Measurements from ENCODE around the gene ZNF70.
A peak's percentile ranks its signal among the peaks of the same experiment; 100 is the strongest.

ZNF70 gene

DNA sequence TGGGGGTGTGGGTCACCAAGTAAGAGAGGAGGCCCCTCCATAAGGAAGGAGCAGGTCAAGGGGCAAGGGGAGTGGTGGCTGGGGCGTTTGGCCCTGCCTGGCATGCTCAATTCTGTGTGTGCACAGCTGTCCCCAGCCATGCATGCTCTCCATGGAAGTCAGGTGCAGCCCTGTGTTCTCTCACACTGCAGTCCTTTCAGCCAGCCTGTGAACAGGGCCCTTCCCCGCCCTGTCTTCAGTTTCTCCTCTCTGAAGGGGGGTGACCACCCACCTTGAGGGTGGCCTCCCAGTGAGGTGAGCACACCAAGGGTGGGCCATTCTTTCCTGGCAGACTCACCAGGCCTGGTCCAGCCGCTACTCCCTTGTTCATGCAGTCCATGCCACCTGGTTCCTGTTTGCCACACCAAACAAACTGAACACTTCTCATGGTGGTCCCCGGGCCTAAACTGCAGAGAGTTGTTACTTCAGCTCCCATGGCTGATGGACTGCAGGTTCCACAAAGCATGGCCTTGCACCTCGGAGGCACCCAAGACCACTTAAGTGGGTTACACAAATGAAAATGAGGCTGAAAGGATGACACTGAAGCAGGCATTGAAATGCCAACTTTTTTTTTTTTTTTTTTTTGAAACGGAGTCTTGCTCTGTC, 18.5 kb upstream of the ZNF70 start:
- peak overlapping the region; percentile 82 for H3K27ac ChIP-seq

DNA sequence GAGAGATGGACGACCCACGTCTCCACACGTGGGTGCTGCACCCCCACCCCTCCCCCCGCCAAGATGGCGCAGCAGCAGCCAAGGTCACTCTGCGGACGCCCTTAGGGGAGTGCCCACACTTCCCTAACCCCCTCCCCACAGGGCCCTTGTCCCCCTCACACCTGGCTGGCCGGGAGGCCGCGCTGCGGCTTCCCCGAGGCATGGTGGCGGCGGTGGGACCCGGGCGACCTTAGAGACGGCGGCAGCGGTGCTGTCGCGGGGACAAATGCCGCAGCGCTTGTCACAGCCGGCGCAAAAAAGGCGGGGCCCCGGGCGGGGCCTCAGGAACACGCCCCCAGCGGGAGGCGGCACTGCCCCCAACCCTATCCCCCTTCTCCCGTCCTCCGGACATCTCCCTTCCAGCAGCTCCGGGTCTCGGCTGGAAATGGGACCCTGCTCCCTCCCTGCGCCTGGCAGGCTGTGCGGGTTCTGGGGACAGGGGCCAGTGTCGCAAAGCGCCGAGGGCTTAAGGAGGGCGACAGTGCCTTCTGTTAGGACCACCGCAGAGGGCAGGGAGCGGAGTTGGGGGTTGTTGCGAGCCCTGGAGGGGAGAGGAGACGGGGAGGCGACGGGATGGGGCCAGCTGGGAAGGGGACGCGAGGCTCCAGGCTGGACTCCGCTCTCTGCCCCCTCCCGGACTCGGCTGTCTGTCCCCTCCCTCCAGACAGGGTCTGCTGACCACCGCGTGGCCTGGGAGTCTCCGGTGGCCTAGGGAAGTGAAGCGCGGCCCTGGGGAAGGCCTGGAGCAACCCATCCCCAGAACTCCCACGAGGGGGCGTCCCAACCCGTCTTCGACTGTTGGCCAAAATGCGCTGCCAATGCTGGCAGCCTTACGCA, 17.0 kb upstream of the ZNF70 start, which contains the start of gene CHCHD10:
CHCHD10 (minus strand) TSS at position 300 of the 876 bp plus-strand sequence; CDS start at position 202, 98 bp downstream.
- TF ChIP-seq, protein P1, sequence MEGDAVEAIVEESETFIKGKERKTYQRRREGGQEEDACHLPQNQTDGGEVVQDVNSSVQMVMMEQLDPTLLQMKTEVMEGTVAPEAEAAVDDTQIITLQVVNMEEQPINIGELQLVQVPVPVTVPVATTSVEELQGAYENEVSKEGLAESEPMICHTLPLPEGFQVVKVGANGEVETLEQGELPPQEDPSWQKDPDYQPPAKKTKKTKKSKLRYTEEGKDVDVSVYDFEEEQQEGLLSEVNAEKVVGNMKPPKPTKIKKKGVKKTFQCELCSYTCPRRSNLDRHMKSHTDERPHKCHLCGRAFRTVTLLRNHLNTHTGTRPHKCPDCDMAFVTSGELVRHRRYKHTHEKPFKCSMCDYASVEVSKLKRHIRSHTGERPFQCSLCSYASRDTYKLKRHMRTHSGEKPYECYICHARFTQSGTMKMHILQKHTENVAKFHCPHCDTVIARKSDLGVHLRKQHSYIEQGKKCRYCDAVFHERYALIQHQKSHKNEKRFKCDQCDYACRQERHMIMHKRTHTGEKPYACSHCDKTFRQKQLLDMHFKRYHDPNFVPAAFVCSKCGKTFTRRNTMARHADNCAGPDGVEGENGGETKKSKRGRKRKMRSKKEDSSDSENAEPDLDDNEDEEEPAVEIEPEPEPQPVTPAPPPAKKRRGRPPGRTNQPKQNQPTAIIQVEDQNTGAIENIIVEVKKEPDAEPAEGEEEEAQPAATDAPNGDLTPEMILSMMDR (conservative IDR thresholded peaks at IDR 0.05; ENCODE audit: low read depth) = peak; percentile 78
- peak within 1 kb of the TSS; percentile 82 for H3K27ac ChIP-seq
- peak; percentile 52 for DNase-seq (ENCODE audit: low spot score)
- ChIA-PET POLR2A (ENCODE audit: low non-redundant PET) (interaction anchor here (0.7 kb wide), 1 partner anchor 10 kb away, joined by 3 read pairs; no protein-coding TSS in a partner anchor), CTCF (interaction anchor here (0.6 to 1.7 kb wide), 3 partner anchors 21 to 234 kb away, joined by 3 to 7 read pairs (median 4); no protein-coding TSS in a partner anchor)

More for the DNA sequence above, 18.5 kb upstream of the ZNF70 start:
- ChIA-PET POLR2A (ENCODE audit: low non-redundant PET) (no interaction called here), CTCF (no interaction called here)
- DNase-seq (ENCODE audit: low spot score) = no peak
- TF ChIP-seq, protein P1 (conservative IDR thresholded peaks at IDR 0.05; ENCODE audit: low read depth) = no peak

DNA sequence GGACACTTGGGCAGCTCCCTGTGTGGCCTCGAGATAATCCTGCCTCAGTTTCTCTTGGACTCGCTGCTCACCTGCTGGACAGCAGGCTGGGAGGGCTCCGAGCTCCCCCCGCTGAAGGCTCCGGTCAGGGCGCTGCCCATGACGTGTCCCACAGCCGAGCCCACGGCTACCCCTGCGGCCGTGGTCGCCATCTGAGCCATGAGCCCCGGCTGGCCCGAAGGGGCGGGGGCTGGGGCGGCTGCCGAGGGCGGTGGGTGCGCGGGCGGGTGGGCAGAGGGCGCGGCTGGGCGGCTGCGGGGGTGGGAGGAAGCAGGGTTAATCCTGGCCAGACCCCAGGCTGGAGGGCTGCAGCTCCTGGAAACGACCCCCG, 16.4 kb upstream of the ZNF70 start:
- ChIA-PET CTCF (interaction anchor here (0.9 to 1.7 kb wide), 2 partner anchors 22 to 82 kb away, joined by 4 to 7 read pairs; no protein-coding TSS in a partner anchor), POLR2A (ENCODE audit: low non-redundant PET) (no interaction called here)

DNA sequence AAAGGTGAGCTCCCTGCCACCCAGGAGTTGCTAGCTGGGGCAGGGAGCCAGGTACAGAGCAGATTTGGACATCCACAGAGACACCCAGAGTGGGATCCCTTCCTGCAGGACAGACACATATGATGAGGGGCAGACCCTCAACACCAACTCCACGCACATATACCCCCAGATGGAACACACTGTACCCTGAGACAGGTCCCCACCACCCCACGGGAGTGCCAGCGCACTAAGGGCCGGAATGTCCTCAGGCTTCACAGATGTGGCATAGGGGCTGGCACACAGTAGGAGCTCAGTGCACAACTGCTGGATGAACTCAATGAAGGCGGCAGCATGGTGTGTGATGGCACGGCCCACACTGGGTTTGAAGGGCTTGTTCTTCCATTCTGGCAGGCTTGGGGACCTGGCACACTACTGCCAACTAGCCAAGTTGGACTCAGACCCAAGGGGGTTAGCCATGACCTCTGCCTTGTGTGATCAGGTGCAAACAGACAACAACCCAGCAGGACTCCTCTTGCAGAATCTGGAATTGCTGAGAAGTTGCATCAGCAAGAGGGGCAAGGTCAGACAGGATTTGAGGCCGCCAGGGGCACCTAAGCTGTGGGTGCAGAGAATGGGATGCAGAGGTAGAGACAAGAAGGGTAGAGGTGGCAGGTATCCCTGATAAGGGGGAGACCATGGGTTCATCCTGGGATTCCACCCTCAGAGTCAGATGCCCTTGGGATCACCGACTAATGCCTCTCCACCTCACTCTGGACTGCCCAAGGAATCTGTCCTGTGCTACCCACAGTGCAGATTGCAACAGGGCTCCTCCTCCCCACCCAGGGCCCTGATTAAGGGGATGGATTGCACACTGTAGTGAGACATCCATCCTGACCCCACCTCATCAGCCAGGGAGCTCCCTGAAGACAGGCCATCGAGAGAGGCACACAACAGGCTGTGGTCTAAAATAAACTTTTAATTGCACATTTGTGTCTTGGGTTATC, 14.3 kb upstream of the ZNF70 start:
- ChIA-PET POLR2A (ENCODE audit: low non-redundant PET) (no interaction called here), CTCF (no interaction called here)
- no peak for DNase-seq (ENCODE audit: low spot score)
- TF ChIP-seq, protein P1 (conservative IDR thresholded peaks at IDR 0.05; ENCODE audit: low read depth) = no peak
- peak overlapping the region; percentile 82 for H3K27ac ChIP-seq

More for the DNA sequence above, 16.4 kb upstream of the ZNF70 start:
- TF ChIP-seq, protein P1 (conservative IDR thresholded peaks at IDR 0.05; ENCODE audit: low read depth) = no peak
- DNase-seq (ENCODE audit: low spot score) = no peak
- H3K27ac ChIP-seq = peak overlapping the region; percentile 82

DNA sequence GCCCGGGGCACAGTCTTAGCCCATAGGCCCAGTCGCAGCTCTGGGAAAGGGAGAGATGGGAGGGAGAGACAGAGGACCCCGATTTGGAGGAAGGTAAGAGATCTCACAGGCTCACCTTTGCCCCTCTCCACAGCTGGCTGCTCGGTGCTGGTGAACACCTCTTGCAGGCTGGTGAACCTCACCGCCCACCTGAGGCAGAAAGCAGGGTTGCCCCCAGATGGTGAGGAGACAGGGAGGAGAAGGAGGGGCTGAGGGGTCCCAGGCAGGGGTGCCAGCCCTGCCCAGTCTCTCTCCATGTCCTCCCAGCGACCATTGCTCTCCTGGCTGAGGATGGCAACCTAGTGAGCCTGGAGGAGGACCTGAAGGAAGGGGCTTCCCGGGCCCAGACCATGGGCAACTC, 13.0 kb upstream of the ZNF70 start:
- DNase-seq (ENCODE audit: low spot score) = no peak
- ChIA-PET POLR2A (ENCODE audit: low non-redundant PET) (no interaction called here), CTCF (interaction anchor here (1.1 kb wide), 1 partner anchor 22 kb away, joined by 3 read pairs; no protein-coding TSS in a partner anchor)
- peak overlapping the region; percentile 82 for H3K27ac ChIP-seq
- TF ChIP-seq, protein P1 (conservative IDR thresholded peaks at IDR 0.05; ENCODE audit: low read depth) = no peak

Data from RWPE1 (cell line).